ENCODE results near the gene MICALL1.

The MICALL1 gene

DNA sequence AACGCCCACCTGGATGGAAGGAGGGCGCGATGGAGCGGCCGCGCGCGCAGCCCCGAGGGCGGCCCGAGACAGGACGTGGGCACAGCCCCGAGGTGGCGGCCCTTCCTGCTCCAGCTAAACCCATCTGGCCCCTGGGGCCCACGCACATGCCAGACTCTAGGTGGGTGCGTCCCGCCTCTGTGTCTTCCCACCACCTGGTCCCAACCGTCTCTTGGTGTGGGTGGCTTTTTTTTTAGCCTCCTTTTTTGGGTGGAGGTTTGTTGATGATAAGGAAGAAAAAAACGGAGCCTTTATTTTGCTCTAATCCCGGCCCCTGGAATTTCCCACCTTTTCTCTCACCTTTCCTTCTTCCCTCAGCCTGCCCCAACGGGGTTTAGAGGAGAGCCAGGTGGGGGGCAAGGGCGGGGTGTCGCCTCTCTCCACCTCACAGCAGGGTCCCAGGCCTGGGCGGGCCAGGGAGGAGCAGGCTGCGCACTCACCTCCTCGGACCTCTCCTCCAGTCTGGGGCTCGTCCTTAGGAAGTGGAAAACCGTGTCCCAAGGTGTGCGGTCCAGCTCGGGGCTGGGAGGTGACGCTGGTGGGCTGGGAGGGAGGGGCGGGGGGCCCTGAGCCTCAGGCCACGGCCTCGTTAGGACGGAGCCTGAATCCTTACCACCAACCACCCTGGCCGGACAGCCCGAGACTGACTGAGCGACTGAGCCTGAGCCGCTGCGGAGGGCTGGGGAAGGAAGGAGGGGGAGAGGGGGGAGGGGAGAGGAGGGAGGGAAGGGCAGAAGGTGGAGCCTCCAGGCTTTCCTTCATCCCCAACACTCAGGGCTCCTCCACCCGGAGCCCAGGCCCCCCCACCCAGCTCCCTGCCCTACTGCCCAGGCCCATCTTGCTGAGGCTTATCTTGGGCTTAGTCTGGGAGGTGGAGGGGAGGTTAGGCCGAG lies 78.0 kb downstream of the MICALL1 start, which contains the start of gene SOX10:
Gene SOX10, minus strand, starts transcription at position 696 of the 932 bp plus-strand sequence. CDS start 771 bp downstream, outside the sequence.
- no peak within 1 kb of the TSS for H2AFZ ChIP-seq (ENCODE audit: insufficient read depth, low read length, poor library complexity)

GRCh38 chr22:37985050-37985585 lies 79.0 kb downstream of the MICALL1 start:
- H3K23ac ChIP-seq (ENCODE audit: low read length), result no peak overlapping the region
- no peak overlapping the region for H3K4me3 ChIP-seq (ENCODE audit: low read depth, low read length)
- H2BK5ac ChIP-seq (ENCODE audit: low read depth, low read length, poor library complexity), result no peak overlapping the region
- H2AFZ ChIP-seq (ENCODE audit: insufficient read depth, low read length, poor library complexity), result no peak overlapping the region
- no peak overlapping the region for H2BK120ac ChIP-seq (ENCODE audit: insufficient read depth, low read length, poor library complexity)
- WGBS (ENCODE audit: extremely low coverage, insufficient coverage, insufficient read length), result no CpG with 5 or more reads among the region's 9 CpGs
- no peak overlapping the region for H3K27ac ChIP-seq (ENCODE audit: low read depth, low read length)
- H4K91ac ChIP-seq (ENCODE audit: low read depth, low read length), result no peak overlapping the region
- no peaks in the 10 kb centered on the region for H3K79me2 ChIP-seq (ENCODE audit: control insufficient read depth, insufficient read depth, low read length, poor library complexity)
- peaks cover 4% of the 10 kb centered on the region for H3K9me3 ChIP-seq (ENCODE audit: insufficient read depth, low read depth, low read length)
- no peak overlapping the region for H3K9ac ChIP-seq (ENCODE audit: low read length)
- no peak for DNase-seq
- no peaks in the 10 kb centered on the region for H3K36me3 ChIP-seq (ENCODE audit: control insufficient read depth in 1 of 2, insufficient read depth in 2 of 2, low read length in 2 of 2)
- H4K12ac ChIP-seq (ENCODE audit: low read depth, low read length), result no peak overlapping the region
- H2BK12ac ChIP-seq (ENCODE audit: low read length), result no peak overlapping the region
- H2AK5ac ChIP-seq (ENCODE audit: low read length), result no peak overlapping the region
- H3K79me1 ChIP-seq (ENCODE audit: low read length), result no peaks in the 10 kb centered on the region
- no peak overlapping the region for H3K18ac ChIP-seq (ENCODE audit: low read length)
- H3K27me3 ChIP-seq (ENCODE audit: insufficient read depth, low read length), result peaks cover 23% of the 10 kb centered on the region
- no peak overlapping the region for H3K14ac ChIP-seq (ENCODE audit: low read length)
- H4K8ac ChIP-seq (ENCODE audit: low read depth, low read length), result no peak overlapping the region
- peaks cover 7 to 10% of the 10 kb centered on the region in 2 experiments for H3K4me1 ChIP-seq (ENCODE audit: control insufficient read depth in 1 of 2, insufficient read depth in 2 of 2, low read length in 2 of 2)
- H3K4ac ChIP-seq (ENCODE audit: low read depth, low read length), result no peak overlapping the region
- no peak overlapping the region for H3K4me2 ChIP-seq (ENCODE audit: low read length)

More for the DNA sequence above, 78.0 kb downstream of the MICALL1 start, which contains the start of gene SOX10:
- no peak within 1 kb of the TSS for H4K8ac ChIP-seq (ENCODE audit: low read depth, low read length)
- H3K23ac ChIP-seq (ENCODE audit: low read length), result no peak within 1 kb of the TSS
- H3K79me1 ChIP-seq (ENCODE audit: low read length), result no peaks in the 10 kb centered on the region
- H3K4me2 ChIP-seq (ENCODE audit: low read length), result peak within 1 kb of the TSS; percentile 42
- H3K27ac ChIP-seq (ENCODE audit: low read depth, low read length), result no peak within 1 kb of the TSS
- no peak within 1 kb of the TSS for H4K12ac ChIP-seq (ENCODE audit: low read depth, low read length)
- no CpG with 5 or more reads among the region's 42 CpGs for WGBS (ENCODE audit: extremely low coverage, insufficient coverage, insufficient read length)
- peak within 1 kb of the TSS; percentile 32 for H3K4me3 ChIP-seq (ENCODE audit: low read depth, low read length)
- H2BK120ac ChIP-seq (ENCODE audit: insufficient read depth, low read length, poor library complexity), result no peak within 1 kb of the TSS
- H3K4ac ChIP-seq (ENCODE audit: low read depth, low read length), result no peak within 1 kb of the TSS
- no peak within 1 kb of the TSS for H2BK5ac ChIP-seq (ENCODE audit: low read depth, low read length, poor library complexity)
- no peak within 1 kb of the TSS for H2AK5ac ChIP-seq (ENCODE audit: low read length)
- no peaks in the 10 kb centered on the region for H3K36me3 ChIP-seq (ENCODE audit: control insufficient read depth in 1 of 2, insufficient read depth in 2 of 2, low read length in 2 of 2)
- no peak within 1 kb of the TSS for H4K91ac ChIP-seq (ENCODE audit: low read depth, low read length)
- peaks cover 23% of the 10 kb centered on the region for H3K27me3 ChIP-seq (ENCODE audit: insufficient read depth, low read length)
- H3K4me1 ChIP-seq (ENCODE audit: control insufficient read depth in 1 of 2, insufficient read depth in 2 of 2, low read length in 2 of 2), result peaks cover 7 to 10% of the 10 kb centered on the region in 2 experiments
- DNase-seq, result no peak
- H3K79me2 ChIP-seq (ENCODE audit: control insufficient read depth, insufficient read depth, low read length, poor library complexity), result no peaks in the 10 kb centered on the region
- H3K9me3 ChIP-seq (ENCODE audit: insufficient read depth, low read depth, low read length), result peaks cover 4% of the 10 kb centered on the region
- no peak within 1 kb of the TSS for H3K18ac ChIP-seq (ENCODE audit: low read length)
- no peak within 1 kb of the TSS for H2BK12ac ChIP-seq (ENCODE audit: low read length)
- H3K14ac ChIP-seq (ENCODE audit: low read length), result no peak within 1 kb of the TSS
- H3K9ac ChIP-seq (ENCODE audit: low read length), result no peak within 1 kb of the TSS

DNA sequence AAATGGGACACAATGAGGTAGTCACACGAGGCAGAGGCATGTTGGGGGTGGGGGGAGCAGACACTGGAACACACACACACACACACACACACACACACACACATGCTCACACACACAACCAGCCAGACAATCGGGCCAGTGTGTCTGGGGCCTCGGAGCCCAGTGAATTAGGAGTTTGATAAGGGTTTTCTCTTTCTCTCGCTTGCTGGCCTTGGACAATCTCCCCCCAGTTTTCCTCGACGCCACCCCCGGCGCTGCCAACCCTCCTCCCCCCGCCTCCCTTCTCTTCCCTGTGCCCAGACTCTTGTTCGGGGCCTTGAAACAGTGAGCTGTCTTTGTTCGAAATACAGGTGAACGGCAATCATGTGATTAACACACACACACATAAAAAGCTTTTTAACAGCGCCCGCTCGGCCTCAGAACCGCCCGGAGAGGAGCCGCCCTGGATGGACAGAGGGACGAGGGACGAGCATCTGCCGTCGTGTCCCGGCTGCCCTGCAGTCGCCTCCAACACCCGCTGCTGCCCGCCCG lies 79.7 kb downstream of the MICALL1 start:
- Histone ChIP-seq H2BK12ac (ENCODE audit: low read length) (no peak overlapping the region), H3K14ac (ENCODE audit: low read length) (no peak overlapping the region), H3K9ac (ENCODE audit: low read length) (no peak overlapping the region), H3K36me3 (ENCODE audit: control insufficient read depth in 1 of 2, insufficient read depth in 2 of 2, low read length in 2 of 2) (no peaks in the 10 kb centered on the region), H3K4me3 (ENCODE audit: low read depth, low read length) (no peak overlapping the region), H3K27ac (ENCODE audit: low read depth, low read length) (no peak overlapping the region), H3K79me1 (ENCODE audit: low read length) (no peaks in the 10 kb centered on the region), H3K79me2 (ENCODE audit: control insufficient read depth, insufficient read depth, low read length, poor library complexity) (no peaks in the 10 kb centered on the region), H3K18ac (ENCODE audit: low read length) (no peak overlapping the region), H3K27me3 (ENCODE audit: insufficient read depth, low read length) (peaks cover 23% of the 10 kb centered on the region), H3K9me3 (ENCODE audit: insufficient read depth, low read depth, low read length) (peaks cover 4% of the 10 kb centered on the region), H2BK120ac (ENCODE audit: insufficient read depth, low read length, poor library complexity) (no peak overlapping the region), H2AFZ (ENCODE audit: insufficient read depth, low read length, poor library complexity) (no peak overlapping the region), H4K12ac (ENCODE audit: low read depth, low read length) (no peak overlapping the region), H2BK5ac (ENCODE audit: low read depth, low read length, poor library complexity) (no peak overlapping the region), H3K4me1 (ENCODE audit: control insufficient read depth in 1 of 2, insufficient read depth in 2 of 2, low read length in 2 of 2) (peaks cover 7 to 10% of the 10 kb centered on the region in 2 experiments), H3K4ac (ENCODE audit: low read depth, low read length) (no peak overlapping the region), H4K91ac (ENCODE audit: low read depth, low read length) (no peak overlapping the region), H4K8ac (ENCODE audit: low read depth, low read length) (no peak overlapping the region), H3K4me2 (ENCODE audit: low read length) (no peak overlapping the region), H2AK5ac (ENCODE audit: low read length) (no peak overlapping the region), H3K23ac (ENCODE audit: low read length) (no peak overlapping the region)
- no peak for DNase-seq
- WGBS (ENCODE audit: extremely low coverage, insufficient coverage, insufficient read length), result no CpG with 5 or more reads among the region's 27 CpGs

DNA sequence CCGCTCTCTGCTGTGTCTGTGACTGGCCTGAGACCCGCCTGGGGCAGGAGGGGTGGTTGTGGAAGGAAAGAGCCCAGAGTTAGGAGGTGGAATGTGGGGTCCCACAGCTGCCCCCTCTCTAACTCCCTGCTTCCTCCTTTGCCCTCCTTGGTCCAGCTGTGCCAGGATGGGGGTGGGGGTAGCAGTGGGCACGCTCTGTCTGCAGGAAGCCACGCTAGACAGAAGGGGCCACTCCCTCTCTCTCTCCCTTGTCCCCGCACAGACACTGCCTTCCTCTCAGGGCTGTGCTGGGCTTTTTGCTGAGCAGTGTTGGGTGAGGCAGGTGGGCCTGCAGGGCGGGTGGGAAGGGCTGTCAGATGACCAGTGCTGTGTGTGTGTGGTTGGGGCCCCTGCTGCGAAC lies 80.3 kb downstream of the MICALL1 start:
- Histone ChIP-seq H4K8ac (ENCODE audit: low read depth, low read length) (no peak overlapping the region), H3K23ac (ENCODE audit: low read length) (no peak overlapping the region), H2AK5ac (ENCODE audit: low read length) (no peak overlapping the region), H3K9me3 (ENCODE audit: insufficient read depth, low read depth, low read length) (peaks cover 4% of the 10 kb centered on the region), H3K27me3 (ENCODE audit: insufficient read depth, low read length) (peaks cover 23% of the 10 kb centered on the region), H3K79me2 (ENCODE audit: control insufficient read depth, insufficient read depth, low read length, poor library complexity) (no peaks in the 10 kb centered on the region), H4K91ac (ENCODE audit: low read depth, low read length) (no peak overlapping the region), H3K4me2 (ENCODE audit: low read length) (no peak overlapping the region), H3K36me3 (ENCODE audit: control insufficient read depth in 1 of 2, insufficient read depth in 2 of 2, low read length in 2 of 2) (no peaks in the 10 kb centered on the region), H2BK5ac (ENCODE audit: low read depth, low read length, poor library complexity) (no peak overlapping the region), H3K4ac (ENCODE audit: low read depth, low read length) (no peak overlapping the region), H3K9ac (ENCODE audit: low read length) (no peak overlapping the region), H3K14ac (ENCODE audit: low read length) (no peak overlapping the region), H2BK120ac (ENCODE audit: insufficient read depth, low read length, poor library complexity) (no peak overlapping the region), H4K12ac (ENCODE audit: low read depth, low read length) (no peak overlapping the region), H3K4me1 (ENCODE audit: control insufficient read depth in 1 of 2, insufficient read depth in 2 of 2, low read length in 2 of 2) (peaks cover 7 to 10% of the 10 kb centered on the region in 2 experiments), H3K79me1 (ENCODE audit: low read length) (no peaks in the 10 kb centered on the region), H3K4me3 (ENCODE audit: low read depth, low read length) (no peak overlapping the region), H2AFZ (ENCODE audit: insufficient read depth, low read length, poor library complexity) (no peak overlapping the region), H3K27ac (ENCODE audit: low read depth, low read length) (no peak overlapping the region), H2BK12ac (ENCODE audit: low read length) (no peak overlapping the region), H3K18ac (ENCODE audit: low read length) (no peak overlapping the region)
- DNase-seq, result no peak
- no CpG with 5 or more reads among the region's 7 CpGs for WGBS (ENCODE audit: extremely low coverage, insufficient coverage, insufficient read length)

All from trophoblast cell (in vitro differentiated cells and primary cell).